NB4 (cell line): ENCODE data around the gene IL17RE.
"Not testable (repeated sequence)": the region's sequence is repeated elsewhere in the genome, so short reads cannot be mapped to it uniquely, and the experiment has no call there.

Source experiments
- DNase-seq: peaks from one replicate; pipeline ENCODE4 v3.0.0; 2010; ENCODE audit warnings: low read depth
- H3K4me3 ChIP-seq: one replicate; pipeline ENCODE4 v1.5.1; 2011; ENCODE audit warnings: mild to moderate bottlenecking, low read depth, low read length, moderate library complexity
- MYC ChIP-seq: IDR thresholded peaks from 2 replicates; pipeline ENCODE4 v1.6.1; 2011; ENCODE audit warnings: low read depth, low read length
- POLR2A ChIP-seq: IDR thresholded peaks from 2 replicates; pipeline ENCODE4 v1.6.1; 2011; ENCODE audit warnings: mild to moderate bottlenecking; ENCODE audit not compliant: insufficient read length; ENCODE audit errors: extremely low read depth
- TF ChIP-seq, protein P1 (sequence below): IDR thresholded peaks from one replicate; pipeline ENCODE4 v1.5.1; 2012; ENCODE audit warnings: low read depth, low read length
- TF ChIP-seq, protein P2 (sequence below): IDR thresholded peaks from 2 replicates; pipeline ENCODE4 v1.6.1; 2011; ENCODE audit warnings: low read depth, low read length

IL17RE gene

DNA sequence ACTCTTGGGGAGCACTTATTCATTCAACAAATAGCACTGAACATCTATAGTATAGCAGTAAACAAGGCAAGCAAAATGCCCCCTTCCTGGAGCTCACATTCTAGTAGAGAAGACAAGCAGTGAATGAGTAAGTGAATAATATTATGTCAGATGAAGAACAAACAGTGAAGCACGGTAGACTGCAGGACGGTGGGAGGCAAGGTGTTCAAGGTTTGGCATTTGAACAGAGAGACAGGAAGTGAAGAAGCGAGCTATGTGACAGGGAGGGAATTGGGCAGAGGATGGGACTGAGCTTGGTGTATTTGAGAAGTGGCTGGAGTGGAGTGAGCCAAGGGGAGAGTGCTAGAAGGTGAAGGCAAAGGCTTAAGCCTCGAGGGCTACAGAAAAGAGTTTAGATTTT lies 32.3 kb downstream of the IL17RE start:
- TF ChIP-seq, protein P1, sequence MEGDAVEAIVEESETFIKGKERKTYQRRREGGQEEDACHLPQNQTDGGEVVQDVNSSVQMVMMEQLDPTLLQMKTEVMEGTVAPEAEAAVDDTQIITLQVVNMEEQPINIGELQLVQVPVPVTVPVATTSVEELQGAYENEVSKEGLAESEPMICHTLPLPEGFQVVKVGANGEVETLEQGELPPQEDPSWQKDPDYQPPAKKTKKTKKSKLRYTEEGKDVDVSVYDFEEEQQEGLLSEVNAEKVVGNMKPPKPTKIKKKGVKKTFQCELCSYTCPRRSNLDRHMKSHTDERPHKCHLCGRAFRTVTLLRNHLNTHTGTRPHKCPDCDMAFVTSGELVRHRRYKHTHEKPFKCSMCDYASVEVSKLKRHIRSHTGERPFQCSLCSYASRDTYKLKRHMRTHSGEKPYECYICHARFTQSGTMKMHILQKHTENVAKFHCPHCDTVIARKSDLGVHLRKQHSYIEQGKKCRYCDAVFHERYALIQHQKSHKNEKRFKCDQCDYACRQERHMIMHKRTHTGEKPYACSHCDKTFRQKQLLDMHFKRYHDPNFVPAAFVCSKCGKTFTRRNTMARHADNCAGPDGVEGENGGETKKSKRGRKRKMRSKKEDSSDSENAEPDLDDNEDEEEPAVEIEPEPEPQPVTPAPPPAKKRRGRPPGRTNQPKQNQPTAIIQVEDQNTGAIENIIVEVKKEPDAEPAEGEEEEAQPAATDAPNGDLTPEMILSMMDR: no peak
- TF ChIP-seq MYC (no peak), POLR2A (no peak)
- TF ChIP-seq, protein P2, sequence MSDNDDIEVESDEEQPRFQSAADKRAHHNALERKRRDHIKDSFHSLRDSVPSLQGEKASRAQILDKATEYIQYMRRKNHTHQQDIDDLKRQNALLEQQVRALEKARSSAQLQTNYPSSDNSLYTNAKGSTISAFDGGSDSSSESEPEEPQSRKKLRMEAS: no peak
- DNase-seq: no peak
- peak overlapping the region; percentile 79 for H3K4me3 ChIP-seq

DNA sequence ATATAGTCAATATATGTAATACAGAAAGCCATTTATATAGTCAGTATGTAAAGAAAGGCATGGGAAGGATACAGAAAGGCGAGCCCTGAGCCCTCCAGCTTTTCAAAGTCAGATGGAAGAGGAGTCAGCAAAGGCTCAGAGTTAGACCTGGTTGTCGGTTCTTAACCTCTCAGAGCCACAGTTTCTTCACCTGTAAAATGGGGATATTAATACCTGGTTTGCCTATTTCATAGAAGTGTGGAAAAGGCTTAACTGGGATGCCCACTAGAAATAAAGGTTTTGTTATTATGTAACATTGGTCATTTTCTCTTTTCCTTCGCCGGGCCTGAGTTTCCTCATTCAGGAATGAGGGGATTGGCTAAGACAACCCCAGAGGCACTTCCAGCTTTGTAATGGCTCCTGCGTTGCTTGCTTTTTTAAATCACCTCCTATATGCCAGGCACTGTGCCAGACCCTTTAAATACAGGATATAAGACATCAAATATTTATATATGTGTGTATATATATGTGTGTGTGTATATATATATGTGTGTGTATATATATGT lies 33.4 kb downstream of the IL17RE start:
- no peak for DNase-seq
- no peak overlapping the region for H3K4me3 ChIP-seq
- TF ChIP-seq MYC (no peak), POLR2A (no peak)
- TF ChIP-seq, protein P1: no peak
- TF ChIP-seq, protein P2: no peak

DNA sequence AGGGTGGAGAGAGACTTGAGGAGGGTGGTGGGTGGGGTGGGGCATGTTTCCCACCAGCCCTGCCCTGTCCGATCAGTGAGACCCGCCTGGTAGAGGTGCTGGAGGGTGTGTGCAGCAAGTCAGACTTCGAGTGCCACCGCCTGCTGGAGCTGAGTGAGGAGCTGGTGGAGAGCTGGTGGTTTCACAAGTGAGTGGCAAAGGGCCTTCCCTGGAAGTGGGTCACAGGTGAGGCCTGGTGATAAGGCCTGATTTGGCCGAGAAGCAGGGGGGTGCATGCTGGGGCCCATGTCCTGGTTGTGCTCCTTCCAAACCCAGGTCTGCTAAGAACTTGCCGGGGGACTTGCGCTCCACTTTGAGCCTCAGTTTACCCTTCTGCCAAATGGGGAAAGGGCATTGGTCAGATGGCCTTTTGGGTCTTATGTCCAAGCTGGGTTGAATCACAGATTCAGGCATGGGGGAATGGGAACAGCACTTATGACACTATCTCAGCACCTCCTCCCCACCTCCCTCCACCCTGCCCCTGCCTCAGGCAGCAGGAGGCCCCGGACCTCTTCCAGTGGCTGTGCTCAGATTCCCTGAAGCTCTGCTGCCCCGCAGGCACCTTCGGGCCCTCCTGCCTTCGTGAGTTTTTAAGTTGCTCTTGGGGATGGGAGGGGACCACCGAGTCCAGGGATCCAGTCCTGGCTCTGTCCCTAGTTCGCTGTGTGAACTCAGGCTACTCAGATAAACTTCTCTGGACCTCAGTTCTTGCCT lies 35.0 kb downstream of the IL17RE start:
- no peak for DNase-seq
- TF ChIP-seq MYC (no peak), POLR2A (no peak)
- TF ChIP-seq, protein P2: no peak
- TF ChIP-seq, protein P1: no peak
- H3K4me3 ChIP-seq: no peak overlapping the region

DNA sequence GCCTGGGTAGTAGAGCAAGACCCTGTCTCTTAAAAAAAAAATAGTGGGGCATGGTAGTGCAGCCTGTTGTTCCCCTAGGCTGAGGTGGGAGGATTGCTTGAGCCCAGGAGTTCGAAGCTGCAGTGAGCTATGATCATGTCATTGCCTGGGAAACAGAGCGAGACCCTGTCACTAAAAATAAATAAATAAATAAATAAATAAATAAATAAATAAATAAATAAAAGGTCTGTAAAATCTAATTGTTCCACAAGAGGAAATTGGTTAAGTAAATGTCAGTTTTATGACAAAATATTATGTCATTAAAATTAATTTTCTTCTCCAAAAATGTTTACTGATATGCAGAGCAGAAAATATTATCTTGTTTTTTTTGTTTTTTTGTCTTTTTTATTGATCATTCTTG lies 36.3 kb downstream of the IL17RE start:
- DNase-seq: no peak
- H3K4me3 ChIP-seq: no peak overlapping the region
- TF ChIP-seq MYC (no peak), POLR2A (no peak)
- TF ChIP-seq, protein P2: no peak
- TF ChIP-seq, protein P1: no peak

DNA sequence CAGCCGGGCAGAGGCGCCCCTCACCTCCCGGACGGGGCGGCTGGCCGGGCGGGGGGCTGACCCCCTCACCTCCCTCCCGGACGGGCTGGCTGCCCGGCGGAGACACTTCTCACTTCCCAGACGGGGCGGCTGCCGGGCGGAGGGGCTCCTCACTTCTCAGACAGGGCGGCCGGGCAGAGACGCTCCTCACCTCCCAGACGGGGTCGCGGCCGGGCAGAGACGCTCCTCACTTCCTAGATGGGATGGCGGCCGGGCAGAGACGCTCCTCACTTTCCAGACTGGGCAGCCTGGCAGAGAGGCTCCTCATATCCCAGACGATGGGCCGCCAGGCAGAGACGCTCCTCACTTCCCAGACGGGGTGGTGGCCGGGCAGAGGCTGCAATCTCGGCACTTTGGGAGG lies 37.3 kb downstream of the IL17RE start:
- DNase-seq, H3K4me3 ChIP-seq: not testable (repeated sequence)

DNA sequence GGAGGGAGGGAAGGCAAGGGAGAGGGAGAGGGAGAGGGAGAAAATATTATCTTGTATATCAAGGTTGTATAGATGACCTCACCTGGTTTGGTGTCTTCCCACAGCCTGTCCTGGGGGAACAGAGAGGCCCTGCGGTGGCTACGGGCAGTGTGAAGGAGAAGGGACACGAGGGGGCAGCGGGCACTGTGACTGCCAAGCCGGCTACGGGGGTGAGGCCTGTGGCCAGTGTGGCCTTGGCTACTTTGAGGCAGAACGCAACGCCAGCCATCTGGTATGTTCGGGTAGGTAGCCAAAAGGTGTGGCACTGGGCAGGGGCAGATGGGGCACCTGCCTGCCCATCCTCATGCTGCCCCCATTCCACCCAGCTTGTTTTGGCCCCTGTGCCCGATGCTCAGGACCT lies 38.1 kb downstream of the IL17RE start:
- TF ChIP-seq, protein P1: no peak
- no peak for TF ChIP-seq MYC
- TF ChIP-seq, protein P2: no peak
- TF ChIP-seq POLR2A: no peak
- no peak for DNase-seq
- no peak overlapping the region for H3K4me3 ChIP-seq
